TTC549 (cell line): ENCODE measurements around the gene NPIPB8.
"Not testable (repeated sequence)": the region's sequence is repeated elsewhere in the genome, so short reads cannot be mapped to it uniquely, and the experiment has no call there.

Source experiments
- FAIRE-seq: peaks from 2 replicates; lab custom pipeline; 2012; peaks lifted over from hg19 to GRCh38; lab: Jason Lieb, UNC

The NPIPB8 gene

DNA sequence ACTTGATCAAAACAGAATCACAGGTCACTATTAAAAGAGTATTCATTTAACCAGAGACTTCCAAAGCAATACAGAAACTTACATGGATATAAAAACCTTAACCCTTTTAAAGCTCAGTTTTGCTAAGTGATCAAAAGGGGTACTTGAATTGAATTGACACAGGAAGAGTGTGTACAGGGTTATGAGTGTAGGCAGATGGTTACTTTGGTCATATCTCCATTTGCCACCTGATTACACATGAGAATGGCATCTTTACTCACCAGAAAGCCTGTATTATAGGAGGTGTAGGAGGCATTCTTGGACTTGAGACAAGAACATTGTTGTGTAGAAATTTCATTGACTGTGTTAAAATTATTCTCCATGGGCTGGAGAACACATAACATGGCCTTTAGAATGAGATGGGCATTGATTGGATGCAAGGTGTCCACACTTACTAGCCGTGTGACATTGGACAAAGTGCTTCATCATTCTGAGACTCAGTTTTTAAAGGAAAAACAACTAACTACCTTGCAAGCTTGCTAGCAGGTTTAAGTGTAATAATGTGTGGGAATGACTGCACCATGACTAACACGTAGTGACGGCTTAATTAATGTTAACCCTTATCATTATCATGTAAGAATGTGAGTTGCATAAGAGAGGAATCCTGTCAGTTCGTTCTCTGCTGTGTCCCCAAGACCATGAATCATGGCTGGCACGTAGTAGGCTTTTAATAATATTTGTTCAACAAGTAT is 1.6 kb upstream of the NPIPB8 start:
- not testable (repeated sequence) for FAIRE-seq

DNA sequence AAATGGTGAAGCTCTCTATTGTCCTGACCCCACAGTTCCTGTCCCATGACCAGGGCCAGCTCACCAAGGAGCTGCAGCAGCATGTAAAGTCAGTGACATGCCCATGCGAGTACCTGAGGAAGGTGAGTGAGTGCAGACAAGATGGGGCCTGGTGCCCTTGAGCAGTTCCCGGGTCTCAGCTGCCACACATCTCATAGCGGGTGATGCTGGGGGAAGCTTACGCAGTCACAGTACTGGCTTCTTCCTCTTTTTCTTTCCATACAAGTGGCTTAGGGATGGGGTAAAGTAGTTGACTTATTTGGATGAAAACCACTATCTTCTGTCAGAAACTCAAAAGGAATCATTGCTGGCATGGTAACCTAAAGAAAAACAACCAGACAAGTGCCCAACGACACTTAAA is 494 bp downstream of the NPIPB8 start:
- FAIRE-seq = not testable (repeated sequence)

DNA sequence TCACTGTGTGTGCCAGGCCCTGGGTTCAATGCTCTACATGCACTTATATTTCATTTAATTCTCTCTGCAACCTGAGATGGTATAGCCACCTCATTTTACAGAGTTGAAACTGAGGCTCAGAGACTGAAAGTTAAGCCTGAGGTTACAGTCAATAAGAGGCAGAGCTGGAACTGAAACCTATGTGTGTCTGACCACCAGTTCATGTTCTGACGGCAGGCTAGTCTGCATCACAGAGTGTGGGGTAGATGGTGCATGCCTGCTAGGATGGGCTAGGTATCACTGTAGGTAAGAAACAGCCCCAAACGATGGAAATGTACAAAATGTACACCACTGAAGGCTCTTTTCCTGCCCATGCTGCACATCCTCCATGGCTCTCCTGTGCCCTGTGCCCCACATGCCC is 2.1 kb downstream of the NPIPB8 start:
- FAIRE-seq = not testable (repeated sequence)

GRCh38 chr16:28666264-28666663 is 28.4 kb downstream of the NPIPB8 start:
- not testable (repeated sequence) for FAIRE-seq

GRCh38 chr16:28667480-28667879 is 29.6 kb downstream of the NPIPB8 start:
- not testable (repeated sequence) for FAIRE-seq

GRCh38 chr16:28668199-28668598 is 30.3 kb downstream of the NPIPB8 start:
- FAIRE-seq = not testable (repeated sequence)

- FAIRE-seq = not testable (repeated sequence)
Measured at GRCh38 chr16:28688327-28688952, 50.6 kb downstream of the NPIPB8 start.

GRCh38 chr16:28689425-28689824 is 51.6 kb downstream of the NPIPB8 start:
- not testable (repeated sequence) for FAIRE-seq

GRCh38 chr16:28691722-28692121 is 53.9 kb downstream of the NPIPB8 start:
- FAIRE-seq = not testable (repeated sequence)

- not testable (repeated sequence) for FAIRE-seq
Measured at GRCh38 chr16:28693257-28693950, 55.5 kb downstream of the NPIPB8 start.

DNA sequence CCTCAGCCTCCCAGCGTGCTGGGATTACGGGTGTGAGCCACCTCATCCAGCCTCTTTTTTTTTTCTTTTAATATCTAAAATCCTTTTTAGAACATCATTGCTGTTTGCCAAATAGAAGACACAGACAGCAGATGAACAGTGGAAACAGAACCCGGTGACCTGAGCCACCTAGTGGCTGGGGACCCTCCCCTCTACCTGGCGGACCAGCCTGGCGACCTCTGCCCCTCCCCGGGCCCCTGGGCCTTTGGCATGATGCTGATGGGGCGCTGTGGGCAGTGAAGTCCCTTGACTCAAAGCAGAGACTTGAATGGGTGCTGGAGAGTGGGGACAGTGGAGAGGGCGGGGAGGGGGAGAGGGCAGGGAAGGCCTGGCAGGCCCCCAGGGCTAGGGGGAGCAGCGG is 61.9 kb downstream of the NPIPB8 start:
- not testable (repeated sequence) for FAIRE-seq

GRCh38 chr16:28700349-28700748 is 62.5 kb downstream of the NPIPB8 start:
- FAIRE-seq = not testable (repeated sequence)

GRCh38 chr16:28701384-28701783 is 63.5 kb downstream of the NPIPB8 start:
- not testable (repeated sequence) for FAIRE-seq

DNA sequence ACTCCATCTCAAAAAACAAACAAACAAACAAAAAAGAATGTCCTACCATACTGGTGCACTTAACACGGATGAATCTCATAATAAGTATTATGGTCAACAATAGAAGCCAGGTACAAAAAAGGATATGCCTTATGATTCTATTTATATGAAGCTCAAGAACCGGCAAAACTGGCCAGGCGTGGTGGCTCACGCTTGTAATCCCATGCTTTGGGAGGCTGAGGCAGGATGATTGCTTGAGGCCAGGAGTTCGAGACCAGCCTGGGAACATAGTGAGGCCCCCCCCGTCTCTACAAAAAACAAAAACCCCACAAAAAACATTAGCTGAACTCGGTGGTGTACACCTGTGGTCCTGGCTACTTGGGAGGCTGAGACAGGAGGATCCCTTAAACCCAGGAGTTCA is 66.4 kb downstream of the NPIPB8 start:
- FAIRE-seq = not testable (repeated sequence)
